Activated naive CD4-positive, alpha-beta T cell treated with anti-CD3 and anti-CD28 coated beads, Interleukin-2, amount 10 ng/mL, durations not matched to agents 7 days and 5 days (primary cell): ENCODE results near the gene ACVR1.
A peak's percentile ranks its signal among the peaks of the same experiment; 100 is the strongest.
"Not testable (repeated sequence)": the region's sequence is repeated elsewhere in the genome, so short reads cannot be mapped to it uniquely, and the experiment has no call there.

ENCODE experiments used
- CTCF ChIA-PET: fragments of 350-600 bp; sonication (Branson Sonifier 250); formaldehyde crosslinking; loops from one replicate; lab custom pipeline; 2021; ENCODE audit warnings: antibody characterized with exemption; lab: Charles Lee
- DNase-seq: peaks from one replicate; pipeline ENCODE4 v3.0.0-alpha.2; 2020
- H3K27ac Mint-ChIP-seq: one replicate; pipeline ENCODE4 v1.8.0; 2021; ENCODE audit warnings: mild to moderate bottlenecking, moderate library complexity, mixed read lengths
- H3K27me3 Mint-ChIP-seq: one replicate; pipeline ENCODE4 v1.8.0; 2021; ENCODE audit warnings: mild to moderate bottlenecking, mixed read lengths
- H3K36me3 Mint-ChIP-seq: one replicate; pipeline ENCODE4 v1.8.0; 2021; ENCODE audit warnings: mixed read lengths
- H3K4me1 Mint-ChIP-seq: one replicate; pipeline ENCODE4 v1.8.0; 2021; ENCODE audit warnings: mixed read lengths
- H3K4me3 Mint-ChIP-seq: one replicate; pipeline ENCODE4 v1.8.0; 2021; ENCODE audit warnings: mild to moderate bottlenecking, moderate library complexity, mixed read lengths
- H3K9me3 Mint-ChIP-seq: one replicate; pipeline ENCODE4 v1.8.0; 2021; ENCODE audit warnings: mixed read lengths

ACVR1 gene

DNA sequence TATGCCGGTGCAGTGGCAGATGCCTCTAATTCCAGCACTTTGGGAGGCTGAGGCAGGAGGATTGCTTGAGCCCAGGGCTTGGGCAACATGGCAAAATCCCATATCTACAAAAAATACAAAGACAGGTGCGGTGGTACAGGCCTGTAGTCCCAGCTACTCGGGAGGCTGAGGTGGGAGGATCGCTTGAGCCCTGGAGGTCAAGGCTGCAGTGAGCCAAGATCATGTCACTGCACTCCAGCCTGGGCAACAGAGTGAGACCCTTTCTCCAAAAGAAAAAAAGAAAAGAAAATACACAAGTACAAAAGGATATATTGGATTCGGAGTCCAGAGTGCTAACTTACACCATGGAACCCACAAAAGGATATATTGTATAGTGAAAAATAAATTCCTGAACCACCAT is 8.4 kb upstream of the ACVR1 start:
- DNase-seq, H3K27me3 Mint-ChIP-seq, H3K4me3 Mint-ChIP-seq, H3K9me3 Mint-ChIP-seq, H3K27ac Mint-ChIP-seq: not testable (repeated sequence)
- peaks cover 15% of the 10 kb centered on the region for H3K4me1 Mint-ChIP-seq
- CTCF ChIA-PET = interaction anchor here (1.5 kb wide), 1 partner anchor 8 kb away, joined by 4 read pairs; the partner anchor contains the start of gene ACVR1
- peaks cover 14% of the 10 kb centered on the region for H3K36me3 Mint-ChIP-seq

- Mint-ChIP-seq H3K4me1 (peaks cover 31% of the 10 kb centered on the region), H3K36me3 (peaks cover 21% of the 10 kb centered on the region), H3K27me3 (no peaks in the 10 kb centered on the region), H3K27ac (no peak overlapping the region), H3K4me3 (no peak overlapping the region), H3K9me3 (no peaks in the 10 kb centered on the region)
- CTCF ChIA-PET = no interaction called here
- no peak for DNase-seq
These were observed 4.8 kb upstream of the ACVR1 start for GRCh38 chr2:157880927-157881326.

DNA sequence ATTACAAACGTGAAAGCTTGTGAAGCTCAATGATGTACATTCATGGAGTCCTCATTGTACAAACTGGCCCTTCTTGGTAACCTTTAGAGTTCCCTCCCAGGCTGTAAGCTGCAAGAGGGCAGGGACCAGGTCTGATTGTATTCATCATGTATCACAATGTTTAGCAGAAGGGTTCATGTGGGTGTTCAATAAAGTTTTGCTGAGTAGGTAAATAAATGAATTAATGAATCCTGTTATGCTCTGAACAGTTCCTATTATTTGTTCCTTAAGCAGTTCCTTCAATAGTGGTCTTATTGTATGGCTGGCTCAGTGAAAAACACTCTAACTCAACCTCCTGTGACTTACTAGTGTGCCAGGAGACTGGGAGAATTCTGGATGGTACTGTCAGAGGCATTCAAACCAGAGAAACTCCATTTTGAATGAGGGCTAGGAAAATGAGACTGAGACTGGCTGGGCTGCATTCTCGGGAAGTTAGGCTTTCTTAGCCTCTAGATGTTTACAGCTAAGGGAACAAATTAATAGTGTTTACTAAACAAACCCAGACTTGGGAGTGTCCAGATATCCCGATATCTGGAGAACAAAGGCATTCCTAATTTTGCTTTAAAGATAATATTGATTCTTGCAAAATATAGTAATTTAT is 1.8 kb upstream of the ACVR1 start:
- peak overlapping the region; percentile 87 for H3K27ac Mint-ChIP-seq
- H3K4me1 Mint-ChIP-seq = peaks cover 52% of the 10 kb centered on the region
- CTCF ChIA-PET = interaction anchor here (1.0 to 2.8 kb wide), 7 partner anchors 14 to 550 kb away, joined by 3 to 22 read pairs (median 6); no protein-coding TSS in a partner anchor
- H3K36me3 Mint-ChIP-seq = peaks cover 29% of the 10 kb centered on the region
- no peaks in the 10 kb centered on the region for H3K9me3 Mint-ChIP-seq
- H3K4me3 Mint-ChIP-seq = peak overlapping the region; percentile 85
- no peak for DNase-seq
- H3K27me3 Mint-ChIP-seq = no peaks in the 10 kb centered on the region

GRCh38 chr2:157876786-157877138 is 632 bp upstream of the ACVR1 start:
- peak overlapping the region; percentile 85 for H3K4me3 Mint-ChIP-seq
- no peak for DNase-seq
- no peaks in the 10 kb centered on the region for H3K9me3 Mint-ChIP-seq
- H3K27me3 Mint-ChIP-seq = no peaks in the 10 kb centered on the region
- peaks cover 32% of the 10 kb centered on the region for H3K36me3 Mint-ChIP-seq
- CTCF ChIA-PET = interaction anchor here (0.9 to 2.8 kb wide), 15 partner anchors 8 to 575 kb away, joined by 3 to 22 read pairs (median 4); no protein-coding TSS in a partner anchor
- peaks cover 60% of the 10 kb centered on the region for H3K4me1 Mint-ChIP-seq
- H3K27ac Mint-ChIP-seq = peak overlapping the region; percentile 87

DNA sequence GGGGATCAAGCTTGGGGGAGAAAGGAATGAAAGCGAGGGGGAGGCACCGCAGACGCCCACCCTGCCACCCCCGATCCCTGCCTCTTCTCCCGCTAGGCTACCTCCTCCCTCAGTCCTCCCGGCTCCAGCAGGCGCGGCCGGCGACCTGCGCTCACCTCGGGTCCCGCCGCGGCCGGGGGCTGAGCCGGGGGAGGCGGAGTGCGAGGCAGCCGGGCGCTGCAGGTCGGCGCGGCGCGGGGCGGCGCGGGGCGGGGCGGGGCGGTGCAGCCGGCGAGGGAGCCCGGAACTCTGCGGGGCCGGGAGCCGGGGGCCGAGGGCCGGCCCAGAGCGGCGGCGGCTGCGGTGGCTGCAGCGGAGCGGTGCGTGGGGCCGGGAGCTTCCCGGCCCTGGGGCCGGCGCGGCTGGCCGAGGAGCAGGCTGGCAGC is 477 bp downstream of the ACVR1 start:
- Mint-ChIP-seq H3K27me3 (no peaks in the 10 kb centered on the region), H3K9me3 (no peaks in the 10 kb centered on the region), H3K27ac (peak overlapping the region; percentile 89), H3K4me1 (peaks cover 66% of the 10 kb centered on the region), H3K36me3 (peaks cover 41% of the 10 kb centered on the region), H3K4me3 (peak overlapping the region; percentile 89)
- peak; percentile 76 for DNase-seq
- CTCF ChIA-PET = interaction anchor here (1.0 to 2.8 kb wide), 10 partner anchors 9 to 384 kb away, joined by 3 to 22 read pairs (median 6); no protein-coding TSS in a partner anchor

DNA sequence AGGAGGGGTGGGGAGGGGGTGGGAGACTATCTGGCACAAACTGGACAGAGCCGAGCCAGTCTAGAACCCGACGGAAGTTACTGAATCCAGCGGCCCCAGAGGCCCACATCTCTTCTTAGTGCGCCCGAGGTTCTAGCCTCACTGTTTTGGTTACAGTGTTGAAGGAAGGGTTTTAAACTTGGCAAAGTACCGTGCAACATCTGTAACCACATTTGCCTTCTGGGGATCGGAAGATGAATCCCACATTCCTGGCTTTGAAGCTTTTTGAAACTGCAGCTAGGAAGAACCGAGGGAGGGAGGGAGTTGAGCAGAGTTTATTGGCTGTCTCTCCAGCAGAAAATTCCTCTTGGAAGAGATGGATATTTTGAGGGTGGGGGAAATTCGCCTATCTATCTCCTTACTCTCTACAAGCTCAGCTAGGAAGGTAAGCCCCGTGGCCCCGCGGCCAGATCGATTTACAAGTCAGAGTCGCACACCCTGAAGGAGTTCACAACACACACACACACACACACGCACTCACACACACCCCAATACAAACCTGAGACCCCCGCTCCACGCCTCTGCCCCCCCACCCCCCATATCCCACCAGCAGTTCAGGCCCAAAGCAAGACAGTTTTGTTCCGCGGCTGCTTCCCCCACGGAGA is 1.0 kb downstream of the ACVR1 start:
- DNase-seq = peak; percentile 44
- Mint-ChIP-seq H3K4me1 (peaks cover 69% of the 10 kb centered on the region), H3K9me3 (no peaks in the 10 kb centered on the region), H3K4me3 (peak overlapping the region; percentile 89), H3K27me3 (no peaks in the 10 kb centered on the region), H3K36me3 (peaks cover 44% of the 10 kb centered on the region), H3K27ac (peak overlapping the region; percentile 89)
- CTCF ChIA-PET = interaction anchor here (1.0 to 2.8 kb wide), 4 partner anchors 10 to 246 kb away, joined by 3 to 6 read pairs (median 4); no protein-coding TSS in a partner anchor

DNA sequence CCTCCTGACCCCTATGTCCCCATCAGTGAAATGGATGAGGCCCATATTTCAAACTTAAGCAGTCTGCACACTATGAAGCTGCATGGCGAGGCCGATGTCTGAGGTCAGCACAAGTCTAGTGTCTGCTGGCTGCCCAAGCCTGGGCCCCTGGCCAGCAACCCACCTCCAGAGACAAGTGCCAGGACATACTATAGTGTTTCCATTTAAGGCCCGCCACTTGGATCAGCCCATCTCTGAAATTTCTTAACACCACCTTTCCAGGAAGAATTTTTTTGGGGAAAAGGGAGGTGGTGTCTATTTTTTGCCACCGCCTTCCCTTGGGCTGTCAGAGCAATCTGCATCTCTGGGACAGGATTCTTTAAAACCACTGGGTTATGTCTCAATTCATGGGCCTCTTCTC is 1.8 kb downstream of the ACVR1 start:
- Mint-ChIP-seq H3K27me3 (no peaks in the 10 kb centered on the region), H3K27ac (peak overlapping the region; percentile 89), H3K4me3 (peak overlapping the region; percentile 89), H3K4me1 (peaks cover 75% of the 10 kb centered on the region), H3K9me3 (no peaks in the 10 kb centered on the region), H3K36me3 (peaks cover 50% of the 10 kb centered on the region)
- DNase-seq = no peak
- CTCF ChIA-PET = interaction anchor here (1.4 kb wide), 1 partner anchor 245 kb away, joined by 3 read pairs; no protein-coding TSS in a partner anchor

DNA sequence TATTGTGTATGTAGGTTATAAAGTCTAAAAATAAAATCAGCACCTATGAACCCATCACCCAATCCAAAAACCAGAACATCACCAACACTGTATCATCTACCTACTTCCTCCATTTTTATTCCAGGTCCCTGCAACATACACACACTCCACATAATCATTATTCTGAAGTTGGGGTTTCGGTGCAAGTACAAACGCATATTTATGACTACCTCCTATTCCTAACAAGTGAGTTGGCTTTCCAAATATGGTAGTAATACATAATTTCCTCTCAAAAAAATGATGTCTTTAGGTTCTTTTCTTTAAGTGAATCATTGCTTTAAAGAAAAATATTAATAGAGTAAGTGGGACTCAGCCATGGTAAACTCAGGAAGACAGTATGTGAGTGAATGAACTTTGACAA is 3.3 kb downstream of the ACVR1 start:
- CTCF ChIA-PET = no interaction called here
- Mint-ChIP-seq H3K4me3 (no peak overlapping the region), H3K4me1 (peaks cover 70% of the 10 kb centered on the region), H3K27me3 (no peaks in the 10 kb centered on the region), H3K27ac (no peak overlapping the region), H3K36me3 (peaks cover 44% of the 10 kb centered on the region), H3K9me3 (no peaks in the 10 kb centered on the region)
- DNase-seq = no peak

DNA sequence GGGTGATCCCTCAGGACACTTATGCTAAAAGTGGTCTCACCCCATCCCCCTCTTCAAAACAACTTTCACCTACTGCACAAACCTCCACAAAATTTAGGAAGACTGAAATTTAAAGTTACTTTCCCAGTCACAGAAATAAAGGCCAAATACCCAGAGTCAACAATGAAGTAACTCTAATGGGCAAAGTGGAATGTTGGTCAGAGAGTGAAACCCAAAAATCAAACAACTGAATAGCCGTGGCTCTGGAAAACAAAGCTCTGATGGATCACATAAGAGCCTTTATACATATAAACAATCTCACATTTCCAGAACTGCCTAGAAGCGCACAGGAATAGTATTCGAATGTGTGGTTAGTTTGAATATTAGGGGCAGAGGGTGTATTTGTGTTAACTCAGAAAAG is 4.7 kb downstream of the ACVR1 start:
- peak overlapping the region; percentile 46 for H3K27ac Mint-ChIP-seq
- peaks cover 48% of the 10 kb centered on the region for H3K36me3 Mint-ChIP-seq
- H3K27me3 Mint-ChIP-seq = no peaks in the 10 kb centered on the region
- CTCF ChIA-PET = no interaction called here
- no peak overlapping the region for H3K4me3 Mint-ChIP-seq
- H3K9me3 Mint-ChIP-seq = no peaks in the 10 kb centered on the region
- DNase-seq = no peak
- peaks cover 74% of the 10 kb centered on the region for H3K4me1 Mint-ChIP-seq

DNA sequence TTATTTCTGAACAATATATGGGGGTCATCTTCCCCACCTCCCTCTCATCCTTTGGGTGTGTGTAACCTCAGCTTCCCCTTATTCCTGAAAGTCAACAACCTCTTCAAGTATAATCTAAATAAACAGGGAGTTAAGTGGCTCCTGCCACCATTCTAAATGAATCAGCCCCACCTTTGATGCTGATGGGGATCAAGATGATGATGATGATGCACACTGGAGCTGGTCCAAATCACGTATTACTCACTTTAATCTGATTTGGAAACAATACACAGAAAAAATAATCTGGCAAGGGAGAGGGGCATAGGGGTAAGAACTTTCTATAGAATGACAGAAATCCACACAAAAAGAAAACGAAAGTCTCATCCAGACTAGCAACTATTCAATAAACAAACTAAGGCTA is 7.1 kb downstream of the ACVR1 start:
- Mint-ChIP-seq H3K4me3 (no peak overlapping the region), H3K27ac (peak overlapping the region; percentile 42), H3K36me3 (peaks cover 55% of the 10 kb centered on the region), H3K4me1 (peaks cover 79% of the 10 kb centered on the region), H3K27me3 (no peaks in the 10 kb centered on the region), H3K9me3 (no peaks in the 10 kb centered on the region)
- CTCF ChIA-PET = interaction anchor here (0.7 to 1.2 kb wide), 3 partner anchors 29 to 886 kb away, joined by 3 to 4 read pairs (median 3); no protein-coding TSS in a partner anchor
- DNase-seq = no peak

GRCh38 chr2:157867703-157868102 is 8.4 kb downstream of the ACVR1 start:
- Mint-ChIP-seq H3K27me3 (no peaks in the 10 kb centered on the region), H3K4me3 (no peak overlapping the region), H3K9me3 (no peaks in the 10 kb centered on the region), H3K27ac (no peak overlapping the region), H3K4me1 (peaks cover 67% of the 10 kb centered on the region), H3K36me3 (peaks cover 46% of the 10 kb centered on the region)
- DNase-seq = no peak
- CTCF ChIA-PET = interaction anchor here (0.7 kb wide), 1 partner anchor 9 kb away, joined by 3 read pairs; no protein-coding TSS in a partner anchor

DNA sequence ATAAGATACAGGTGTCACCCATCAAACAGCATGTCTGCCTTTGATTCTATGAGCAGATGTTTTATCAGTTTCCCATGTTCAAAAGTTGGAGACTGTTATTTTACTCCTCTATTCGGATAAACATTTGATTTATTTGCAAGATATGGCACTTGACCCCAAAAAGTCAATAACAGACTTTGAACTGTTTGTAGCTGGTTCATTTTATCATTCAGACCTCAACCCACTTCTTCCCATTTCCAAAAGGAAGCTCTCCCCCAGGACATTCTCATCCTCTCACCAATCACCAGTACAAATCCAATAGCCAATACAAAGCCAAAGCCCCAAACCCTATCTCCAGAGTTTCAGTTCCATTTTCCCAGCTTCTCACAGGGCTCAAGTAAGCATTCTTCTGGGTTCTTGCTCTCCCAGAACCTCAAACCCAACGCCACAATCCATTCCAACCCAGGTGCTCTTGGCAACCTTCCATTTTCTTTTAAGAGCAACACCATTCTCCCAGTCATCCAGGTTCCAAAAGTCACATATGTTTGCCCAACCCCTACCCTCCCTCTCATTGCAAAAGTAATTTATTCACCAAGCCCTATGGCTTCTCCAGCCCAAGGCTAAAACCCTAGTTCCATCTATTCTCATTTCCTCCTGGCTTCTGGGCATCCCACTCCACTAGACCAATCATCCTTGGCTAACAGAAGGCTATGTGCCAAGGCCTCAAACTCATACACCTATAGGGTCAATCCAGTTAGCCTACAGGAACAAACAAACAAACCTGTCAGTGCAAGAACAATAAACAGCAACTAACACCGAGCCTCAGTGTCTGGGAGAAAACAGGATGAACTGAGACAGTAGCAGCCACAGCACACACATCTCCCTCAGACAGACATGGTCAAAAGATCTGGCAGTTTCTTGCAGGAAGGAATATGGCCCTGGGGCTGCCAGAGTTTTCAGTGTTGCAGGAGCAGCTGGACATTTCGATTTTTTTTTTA is 9.2 kb downstream of the ACVR1 start:
- Mint-ChIP-seq H3K27me3 (no peaks in the 10 kb centered on the region), H3K4me3 (no peak overlapping the region), H3K27ac (no peak overlapping the region), H3K4me1 (peaks cover 60% of the 10 kb centered on the region), H3K9me3 (no peaks in the 10 kb centered on the region), H3K36me3 (peaks cover 43% of the 10 kb centered on the region)
- CTCF ChIA-PET = no interaction called here
- no peak for DNase-seq

- H3K27ac Mint-ChIP-seq = no peak overlapping the region
These were observed 9.9 kb downstream of the ACVR1 start for GRCh38 chr2:157866202-157866601.

More at GRCh38 chr2:157866202-157866601, 9.9 kb downstream of the ACVR1 start:
- Mint-ChIP-seq H3K4me1 (peaks cover 53% of the 10 kb centered on the region), H3K27me3 (no peaks in the 10 kb centered on the region), H3K9me3 (no peaks in the 10 kb centered on the region), H3K4me3 (no peak overlapping the region), H3K36me3 (peaks cover 36% of the 10 kb centered on the region)
- CTCF ChIA-PET = no interaction called here
- DNase-seq = no peak
